Osteocyte (in vitro differentiated cells): ENCODE measurements around the gene SLC7A8. TPM values are rescaled to one million over a fixed set of nuclear protein-coding genes. Genes with fewer than 3 reads are reported as not detected.
"Not testable (repeated sequence)": the region's sequence is repeated elsewhere in the genome, so short reads cannot be mapped to it uniquely, and the experiment has no call there.

Source experiments
- DNase-seq: peaks from one replicate; pipeline ENCODE4 v3.0.0; 2021; ENCODE audit warnings: mixed read lengths; ENCODE audit not compliant: unreplicated experiment; ENCODE audit errors: extremely low spot score
- H3K27ac Mint-ChIP-seq: one replicate; pipeline ENCODE4 v1.8.0; 2021; ENCODE audit warnings: mild to moderate bottlenecking, mixed read lengths; ENCODE audit not compliant: unreplicated experiment
- H3K27me3 Mint-ChIP-seq: one replicate; pipeline ENCODE4 v1.8.0; 2021; ENCODE audit warnings: mixed read lengths; ENCODE audit not compliant: unreplicated experiment
- H3K36me3 Mint-ChIP-seq: one replicate; pipeline ENCODE4 v1.8.0; 2021; ENCODE audit warnings: mixed read lengths; ENCODE audit not compliant: unreplicated experiment
- H3K4me1 Mint-ChIP-seq: one replicate; pipeline ENCODE4 v1.8.0; 2021; ENCODE audit warnings: mixed read lengths; ENCODE audit not compliant: unreplicated experiment
- H3K4me3 Mint-ChIP-seq: one replicate; pipeline ENCODE4 v1.8.0; 2021; ENCODE audit warnings: mild to moderate bottlenecking, moderate library complexity, mixed read lengths; ENCODE audit not compliant: unreplicated experiment
- H3K9me3 Mint-ChIP-seq: one replicate; pipeline ENCODE4 v1.8.0; 2021; ENCODE audit warnings: mixed read lengths; ENCODE audit not compliant: unreplicated experiment
- CTCF ChIP-seq: fragments of 200-600 bp; sonication (generic); IDR thresholded peaks from 2 replicates; pipeline ENCODE4 v1.5.0; 2021; ENCODE audit warnings: antibody characterized with exemption, mild to moderate bottlenecking, moderate library complexity
- total RNA-seq: library from RNA; stranded (reverse); gene quantifications from 2 replicates; pipeline ENCODE4 v1.2.1, GENCODE V29; 2021

SLC7A8 gene
- total RNA-seq, 1 donor from 2014 or later = 0.75 TPM

- no peak overlapping the region for H3K4me3 Mint-ChIP-seq
- no peaks in the 10 kb centered on the region for H3K4me1 Mint-ChIP-seq
- no peak for DNase-seq
- TF ChIP-seq CTCF = no peak
- H3K36me3 Mint-ChIP-seq = no peaks in the 10 kb centered on the region
- H3K9me3 Mint-ChIP-seq = no peaks in the 10 kb centered on the region
- H3K27ac Mint-ChIP-seq = no peak overlapping the region
- peaks cover 51% of the 10 kb centered on the region for H3K27me3 Mint-ChIP-seq
Measured at GRCh38 chr14:23206422-23207145, 23.1 kb upstream of the SLC7A8 start.

GRCh38 chr14:23202001-23202400 lies 18.5 kb upstream of the SLC7A8 start:
- Mint-ChIP-seq H3K36me3 (no peaks in the 10 kb centered on the region), H3K27ac (no peak overlapping the region), H3K4me1 (peaks cover 3% of the 10 kb centered on the region), H3K4me3 (no peak overlapping the region), H3K27me3 (peaks cover 37% of the 10 kb centered on the region), H3K9me3 (no peaks in the 10 kb centered on the region)
- TF ChIP-seq CTCF = no peak
- no peak for DNase-seq

- not testable (repeated sequence) for H3K9me3 Mint-ChIP-seq, H3K4me3 Mint-ChIP-seq, DNase-seq, H3K36me3 Mint-ChIP-seq, H3K27ac Mint-ChIP-seq, H3K4me1 Mint-ChIP-seq
- peaks cover 30% of the 10 kb centered on the region for H3K27me3 Mint-ChIP-seq
Measured at GRCh38 chr14:23199141-23199540, 15.7 kb upstream of the SLC7A8 start.

- H3K27ac Mint-ChIP-seq, H3K36me3 Mint-ChIP-seq: not testable (repeated sequence)
Measured at GRCh38 chr14:23196487-23196886, 13.0 kb upstream of the SLC7A8 start.

GRCh38 chr14:23195552-23196101 lies 12.2 kb upstream of the SLC7A8 start:
- H3K4me1 Mint-ChIP-seq = peaks cover 5% of the 10 kb centered on the region
- H3K36me3 Mint-ChIP-seq = no peaks in the 10 kb centered on the region
- TF ChIP-seq CTCF = no peak
- H3K27me3 Mint-ChIP-seq = peaks cover 28% of the 10 kb centered on the region
- no peaks in the 10 kb centered on the region for H3K9me3 Mint-ChIP-seq
- H3K27ac Mint-ChIP-seq = no peak overlapping the region
- no peak overlapping the region for H3K4me3 Mint-ChIP-seq
- DNase-seq = no peak

More at GRCh38 chr14:23196487-23196886, 13.0 kb upstream of the SLC7A8 start:
- H3K4me1 Mint-ChIP-seq, H3K4me3 Mint-ChIP-seq, DNase-seq, H3K9me3 Mint-ChIP-seq: not testable (repeated sequence)
- peaks cover 30% of the 10 kb centered on the region for H3K27me3 Mint-ChIP-seq

GRCh38 chr14:23193432-23193831 lies 10.0 kb upstream of the SLC7A8 start:
- TF ChIP-seq CTCF = no peak
- Mint-ChIP-seq H3K9me3 (no peaks in the 10 kb centered on the region), H3K27ac (no peak overlapping the region), H3K4me1 (peaks cover 5% of the 10 kb centered on the region), H3K36me3 (no peaks in the 10 kb centered on the region), H3K4me3 (no peak overlapping the region), H3K27me3 (peaks cover 32% of the 10 kb centered on the region)
- no peak for DNase-seq
